Measurements from ENCODE around the gene PGM5.

PGM5 gene

GRCh38 chr9:68500457-68501381 lies 144.3 kb downstream of the PGM5 start:
- DNase-seq: no peak

- no peak for DNase-seq
Measured at GRCh38 chr9:68502279-68502678, 145.9 kb downstream of the PGM5 start.

- no peak for DNase-seq
Measured at GRCh38 chr9:68505681-68506409, 149.4 kb downstream of the PGM5 start.

- no peak for DNase-seq
Measured at GRCh38 chr9:68506551-68506950, 150.1 kb downstream of the PGM5 start.

- no peak for DNase-seq
Measured at GRCh38 chr9:68507130-68507805, 150.9 kb downstream of the PGM5 start.

- no peak for DNase-seq
Measured at GRCh38 chr9:68507806-68508145, 151.4 kb downstream of the PGM5 start.

- no peak for DNase-seq
Measured at GRCh38 chr9:68508547-68508946, 152.1 kb downstream of the PGM5 start.

- DNase-seq: no peak
Measured at GRCh38 chr9:68509689-68510088, 153.3 kb downstream of the PGM5 start.

GRCh38 chr9:68513385-68513784 lies 157.0 kb downstream of the PGM5 start:
- DNase-seq: no peak

- no peak for DNase-seq
Measured at GRCh38 chr9:68513981-68514380, 157.6 kb downstream of the PGM5 start.

GRCh38 chr9:68515326-68516017 lies 159.1 kb downstream of the PGM5 start:
- DNase-seq: no peak

GRCh38 chr9:68522131-68522530 lies 165.7 kb downstream of the PGM5 start:
- no peak for DNase-seq

- no peak for DNase-seq
Measured at GRCh38 chr9:68522954-68523353, 166.5 kb downstream of the PGM5 start.

- no peak for DNase-seq
Measured at GRCh38 chr9:68523367-68523936, 167.0 kb downstream of the PGM5 start.

- no peak for DNase-seq
Measured at GRCh38 chr9:68530618-68531017, 174.2 kb downstream of the PGM5 start.

GRCh38 chr9:68532131-68532530 lies 175.7 kb downstream of the PGM5 start:
- no peak for DNase-seq

GRCh38 chr9:68533678-68534077 lies 177.3 kb downstream of the PGM5 start:
- DNase-seq: no peak

- no peak for DNase-seq
Measured at GRCh38 chr9:68536876-68537615, 180.6 kb downstream of the PGM5 start.

GRCh38 chr9:68537616-68537880 lies 181.1 kb downstream of the PGM5 start:
- DNase-seq: no peak

GRCh38 chr9:68538200-68538599 lies 181.8 kb downstream of the PGM5 start:
- DNase-seq: no peak

GRCh38 chr9:68540712-68541535 lies 184.5 kb downstream of the PGM5 start, which contains the start of gene TMEM252:
TMEM252 (minus strand) TSS chr9:68540883; CDS start chr9:68540814, 69 bp downstream.
- no peak for DNase-seq

Data from activated CD8-positive, alpha-beta memory T cell treated with anti-CD3 and anti-CD28 coated beads for 24 hours (primary cell).